ENCODE data around the gene PLXNB3. TPM values are rescaled to one million over a fixed set of nuclear protein-coding genes. Genes with fewer than 3 reads are reported as not detected.

The PLXNB3 gene
- total and polyA plus RNA-seq, 4 donors = 0.11 to 0.69 (median 0.46) TPM

GRCh38 chrX:153806999-153807575 is 43.0 kb downstream of the PLXNB3 start:
- DNase-seq (ENCODE audit: low spot score) = no peak
- H3K4me3 ChIP-seq (ENCODE audit: low read depth in 1 of 3, low read length in 3 of 3) = no peak overlapping the region
- WGBS = 89% methylated on average over 28 of the region's 28 CpGs

More at GRCh38 chrX:153806999-153807575, 43.0 kb downstream of the PLXNB3 start:
- H3K9me3 ChIP-seq (ENCODE audit: control insufficient read depth in 4 of 4, low read length in 3 of 4) = peaks cover 0 to 2% (median 0%) of the 10 kb centered on the region in 4 donors
- H3K27ac ChIP-seq (ENCODE audit: low read depth in 1 of 2, low read length in 2 of 2) = no peak overlapping the region
- TF ChIP-seq SP1 (IDR thresholded peaks at IDR 0.05) (no peak), HNF4G (IDR thresholded peaks at IDR 0.05) (no peak), EGR1 (IDR thresholded peaks at IDR 0.05; ENCODE audit: low read depth in 2 of 2) (no peak), RXRA (IDR thresholded peaks at IDR 0.05) (no peak), CTCF (IDR thresholded peaks at IDR 0.05; ENCODE audit: low read depth, low read length, missing input control) (no peak), HNF4A (conservative IDR thresholded peaks at IDR 0.05) (no peak), ZBTB33 (IDR thresholded peaks at IDR 0.05) (no peak), TAF1 (conservative IDR thresholded peaks at IDR 0.05) (no peak), NR2F2 (IDR thresholded peaks at IDR 0.05) (no peak), FOXA1 (IDR thresholded peaks at IDR 0.05) (no peak), FOXA2 (IDR thresholded peaks at IDR 0.05) (no peak), MAX (IDR thresholded peaks at IDR 0.05) (no peak), GABPA (IDR thresholded peaks at IDR 0.05 in 1 of 2, conservative IDR thresholded peaks at IDR 0.05 in 1 of 2) (no peak), YY1 (IDR thresholded peaks at IDR 0.05) (no peak), RAD21 (IDR thresholded peaks at IDR 0.05) (no peak), ATF3 (IDR thresholded peaks at IDR 0.05) (no peak), REST (IDR thresholded peaks at IDR 0.05) (no peak), JUND (IDR thresholded peaks at IDR 0.05) (no peak)
- H3K4me1 ChIP-seq (ENCODE audit: control insufficient read depth in 4 of 4, insufficient read depth in 4 of 4, low read length in 3 of 4) = no peaks in the 10 kb centered on the region
- no peaks in the 10 kb centered on the region for H3K27me3 ChIP-seq (ENCODE audit: control insufficient read depth in 4 of 4, insufficient read depth in 4 of 4, low read length in 3 of 4)
- H3K36me3 ChIP-seq (ENCODE audit: control insufficient read depth in 4 of 4, insufficient read depth in 3 of 4, low read depth in 1 of 4, low read length in 3 of 4) = no peaks in the 10 kb centered on the region
- no peak overlapping the region for H3K9ac ChIP-seq (ENCODE audit: low read depth in 1 of 2, low read length in 2 of 2)
